CD4-positive, alpha-beta T cell treated with Interleukin-15 for 1 hour (primary cell): ENCODE measurements around the gene OTOA.
"Not testable (repeated sequence)": the region's sequence is repeated elsewhere in the genome, so short reads cannot be mapped to it uniquely, and the experiment has no call there.

Source experiments
- DNase-seq: peaks from one replicate; pipeline ENCODE4 v3.0.0-alpha.2; 2020

OTOA gene

GRCh38 chr16:21642861-21643260, 20.9 kb upstream of the OTOA start:
- DNase-seq = no peak

GRCh38 chr16:21643785-21644184, 20.0 kb upstream of the OTOA start:
- DNase-seq = no peak

- DNase-seq = no peak
Observed at GRCh38 chr16:21644674-21645073, 19.1 kb upstream of the OTOA start.

- peak; percentile 31 for DNase-seq
Observed at GRCh38 chr16:21645261-21645721, 18.5 kb upstream of the OTOA start.

- no peak for DNase-seq
Observed at GRCh38 chr16:21646091-21646490, 17.7 kb upstream of the OTOA start.

- DNase-seq = peak; percentile 81
Observed at GRCh38 chr16:21646721-21647561, 16.8 kb upstream of the OTOA start.

GRCh38 chr16:21647562-21648164, 16.1 kb upstream of the OTOA start:
- DNase-seq = no peak

- DNase-seq = not testable (repeated sequence)
Observed at GRCh38 chr16:21649826-21650406, 13.9 kb upstream of the OTOA start.

GRCh38 chr16:21650521-21650920, 13.2 kb upstream of the OTOA start:
- no peak for DNase-seq

- DNase-seq = no peak
Observed at GRCh38 chr16:21651515-21651914, 12.3 kb upstream of the OTOA start.

- DNase-seq = peak; percentile 24
Observed at GRCh38 chr16:21652453-21652852, 11.3 kb upstream of the OTOA start, which contains the start of gene IGSF6. Gene IGSF6, minus strand, starts transcription at chr16:21652608. Its CDS starts 10 bp downstream, at chr16:21652598.

GRCh38 chr16:21653571-21653970, 10.2 kb upstream of the OTOA start:
- DNase-seq = no peak

- no peak for DNase-seq
Observed at GRCh38 chr16:21654466-21654865, 9.3 kb upstream of the OTOA start.

- no peak for DNase-seq
Observed at GRCh38 chr16:21654881-21655280, 8.9 kb upstream of the OTOA start.

GRCh38 chr16:21656795-21657768, 6.7 kb upstream of the OTOA start:
- peak; percentile 47 for DNase-seq

- DNase-seq = no peak
Observed at GRCh38 chr16:21659124-21659523, 4.6 kb upstream of the OTOA start.

- no peak for DNase-seq
Observed at GRCh38 chr16:21664801-21665492, 1.2 kb downstream of the OTOA start.

- no peak for DNase-seq
Observed at GRCh38 chr16:21666772-21667171, 3.0 kb downstream of the OTOA start.

GRCh38 chr16:21667575-21667974, 3.8 kb downstream of the OTOA start:
- DNase-seq = no peak

GRCh38 chr16:21673469-21673868, 9.7 kb downstream of the OTOA start:
- no peak for DNase-seq

- not testable (repeated sequence) for DNase-seq
Observed at GRCh38 chr16:21674456-21674855, 10.7 kb downstream of the OTOA start.

- not testable (repeated sequence) for DNase-seq
Observed at GRCh38 chr16:21680714-21681113, 16.9 kb downstream of the OTOA start.
